HG02642 (cell line): ENCODE measurements around the gene LIM2.

ENCODE experiments used
- ATAC-seq: cut with Tn5 transposase; IDR thresholded peaks from one replicate; pipeline ENCODE4 v1.9.1; 2021; ENCODE audit warnings: mild to moderate bottlenecking; ENCODE audit not compliant: unreplicated experiment, poor library complexity

The LIM2 gene

GRCh38 chr19:51366389-51367254 is 21.2 kb downstream of the LIM2 start:
- peak; percentile 51 for ATAC-seq

DNA sequence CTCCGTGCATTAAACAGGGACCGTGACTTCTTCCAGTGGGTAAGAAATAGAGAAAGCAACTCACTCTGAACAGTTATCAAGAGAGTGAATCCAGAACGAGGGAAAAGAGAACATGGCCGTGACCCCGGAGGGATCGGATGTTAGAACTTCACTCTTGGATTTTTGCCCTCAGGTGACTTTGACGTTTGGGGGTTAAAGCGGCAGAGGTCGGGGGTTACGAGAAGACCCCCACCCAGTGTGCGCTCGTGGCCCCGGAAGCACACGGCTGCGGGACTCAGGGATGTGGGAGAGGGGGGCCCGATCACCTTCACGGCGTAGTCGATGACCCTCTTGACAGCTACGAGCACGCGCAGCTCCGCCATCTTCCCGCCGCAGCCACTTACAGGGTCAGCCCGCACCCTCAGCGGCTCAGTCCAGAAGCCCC is 21.8 kb downstream of the LIM2 start, which contains the start of gene ETFB:
TSS of gene ETFB (minus strand) at position 424 of the 424 bp plus-strand sequence. CDS start at position 362, 62 bp downstream.
- ATAC-seq: no peak

GRCh38 chr19:51365211-51365964 is 22.4 kb downstream of the LIM2 start:
- ATAC-seq: no peak

- ATAC-seq: no peak
These were observed 23.3 kb downstream of the LIM2 start for GRCh38 chr19:51364200-51365106.

DNA sequence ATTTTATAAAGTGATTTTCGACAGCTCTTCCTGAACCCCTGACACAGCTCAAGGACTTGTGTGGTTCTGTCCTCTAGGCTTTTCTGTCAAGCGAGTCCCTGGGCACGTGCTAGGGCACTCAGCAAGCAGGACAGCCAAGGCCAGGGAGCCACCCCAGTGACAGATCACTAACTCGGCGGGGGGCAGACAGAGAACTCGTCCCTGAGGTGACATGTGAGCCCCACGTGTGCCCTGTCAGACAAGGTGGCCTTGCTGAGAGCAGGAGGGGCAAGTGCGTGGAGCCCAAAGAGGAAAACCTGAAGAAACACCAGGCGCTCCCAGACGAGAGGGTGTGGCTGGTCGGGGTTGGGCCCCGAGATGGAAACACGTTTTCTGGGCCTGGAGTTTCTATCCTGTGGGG is 26.5 kb downstream of the LIM2 start:
- no peak for ATAC-seq

DNA sequence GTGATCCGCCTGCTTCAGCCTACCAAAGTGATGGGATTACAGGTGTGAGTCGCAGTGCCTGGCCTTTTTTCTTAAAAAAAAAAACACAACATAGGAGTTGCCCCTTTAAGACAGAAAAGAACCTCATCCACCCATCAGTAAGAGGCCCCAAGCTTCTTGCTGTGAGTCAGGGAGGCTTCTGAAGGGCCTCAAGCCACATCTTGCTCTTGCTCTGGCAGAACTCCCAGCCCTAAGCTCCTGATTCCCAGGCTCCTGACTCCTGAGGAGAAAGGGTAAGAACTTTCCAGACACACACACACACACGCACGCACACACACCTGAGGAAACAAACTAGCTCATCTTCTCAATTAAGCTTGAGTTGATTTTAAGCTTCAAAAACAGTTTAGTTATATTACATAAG is 28.5 kb downstream of the LIM2 start:
- ATAC-seq: no peak

DNA sequence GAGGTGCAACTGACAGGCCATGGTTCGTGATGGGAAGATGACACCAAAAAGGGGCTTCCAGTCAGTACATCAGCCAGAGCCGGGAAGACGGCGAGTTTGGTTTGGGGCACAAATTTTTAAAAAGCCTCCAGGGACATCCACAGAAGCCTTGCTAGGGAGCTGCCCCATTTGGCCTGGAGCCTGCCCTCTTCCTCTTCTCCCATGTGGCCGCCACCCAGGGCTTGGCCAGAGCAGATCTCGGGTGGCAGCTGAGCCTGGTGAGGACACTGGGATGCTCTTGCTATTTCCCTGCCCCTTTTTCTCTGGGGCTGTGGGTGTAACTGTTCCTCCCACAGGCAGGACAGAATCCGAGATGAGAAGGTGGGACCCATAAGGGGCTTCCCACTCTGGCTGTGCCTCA is 29.8 kb downstream of the LIM2 start:
- no peak for ATAC-seq

- ATAC-seq: no peak
These were observed 31.5 kb downstream of the LIM2 start for GRCh38 chr19:51356159-51356801.

DNA sequence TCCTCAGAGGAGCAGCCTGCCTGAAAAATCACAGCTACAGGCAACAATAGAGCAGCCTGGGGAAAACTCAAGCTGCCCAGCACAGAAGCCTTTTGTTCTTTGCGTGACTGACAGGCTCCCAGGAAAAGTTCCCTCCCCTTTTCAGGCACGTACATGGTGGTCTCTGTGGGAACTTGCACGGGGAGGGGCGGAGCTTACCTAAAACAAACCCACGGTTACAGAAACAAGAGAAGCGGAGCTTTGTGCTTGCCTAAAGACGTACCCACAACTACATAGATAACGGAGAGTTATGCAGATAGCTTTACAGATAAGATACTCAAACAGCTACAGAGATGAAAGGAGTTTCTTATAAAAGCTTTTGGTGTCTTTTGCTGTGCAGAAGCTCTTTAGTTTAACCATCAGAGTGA is 33.0 kb downstream of the LIM2 start:
- ATAC-seq: no peak

DNA sequence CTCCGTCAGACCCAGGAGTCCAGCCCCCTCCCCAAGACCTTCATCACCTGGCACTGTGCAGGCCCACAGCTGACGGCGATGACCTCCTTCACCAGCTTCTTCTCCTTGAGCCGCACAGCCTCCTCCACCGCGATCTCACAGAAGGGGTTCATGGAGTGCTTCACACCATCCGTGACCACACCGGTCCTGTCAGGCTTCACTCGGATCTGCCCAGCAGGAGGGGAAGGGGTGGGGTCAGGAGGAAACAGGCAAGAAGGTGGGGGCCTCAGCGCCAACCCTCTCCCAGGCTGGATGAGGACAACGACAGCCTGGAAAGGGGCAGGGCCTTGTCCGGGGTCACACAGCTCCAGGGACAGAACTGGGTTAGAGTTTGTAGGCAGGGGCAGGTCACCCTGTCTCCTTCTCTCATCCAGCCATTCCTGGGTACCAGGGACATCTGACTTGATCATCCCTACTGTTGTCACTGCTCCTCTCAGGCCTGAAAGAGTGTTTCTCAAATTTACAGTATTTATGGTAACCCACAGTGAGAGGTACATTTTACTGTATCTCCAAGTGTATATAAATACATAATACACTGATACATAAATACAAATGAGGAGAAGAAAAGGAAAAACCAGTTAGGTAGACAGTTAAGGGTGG is 33.6 kb downstream of the LIM2 start:
- no peak for ATAC-seq

- no peak for ATAC-seq
These were observed 34.9 kb downstream of the LIM2 start for GRCh38 chr19:51352783-51353360.

DNA sequence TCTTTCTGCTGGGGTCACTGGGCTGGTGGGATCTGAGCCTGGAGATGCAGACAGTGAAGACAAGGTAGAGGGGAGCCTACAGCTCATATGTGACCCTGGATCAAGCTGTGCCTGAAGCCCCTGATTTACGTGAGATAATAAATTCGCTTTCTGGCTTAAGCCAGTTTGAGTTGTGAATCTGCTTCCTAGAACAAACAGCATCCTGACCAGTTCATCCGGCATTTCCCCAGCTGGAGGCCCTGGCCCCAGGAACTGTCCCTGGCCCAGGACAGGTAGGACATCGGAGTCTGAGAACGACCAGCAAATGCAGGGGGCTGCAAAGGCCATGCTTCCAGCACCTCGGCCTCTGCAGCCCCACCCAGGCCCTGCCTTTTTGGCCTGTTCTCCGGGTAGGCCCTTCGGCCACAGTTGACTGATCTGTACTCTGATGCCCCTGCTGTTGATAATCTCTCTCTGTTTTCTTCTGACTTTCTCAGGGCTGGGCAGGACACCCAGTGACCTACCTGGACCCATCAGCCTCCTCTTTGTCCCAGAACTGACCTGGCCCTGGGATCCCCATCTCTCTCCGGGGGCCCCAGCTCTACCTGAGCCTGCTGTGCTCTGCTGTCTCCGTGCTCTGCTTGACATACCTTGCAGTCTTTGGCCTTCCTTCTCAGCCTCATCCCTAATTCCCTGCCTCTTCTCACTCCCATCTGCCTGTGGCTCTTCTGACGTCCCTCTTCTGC is 36.3 kb downstream of the LIM2 start:
- no peak for ATAC-seq

GRCh38 chr19:51347209-51347928 is 40.4 kb downstream of the LIM2 start:
- no peak for ATAC-seq

DNA sequence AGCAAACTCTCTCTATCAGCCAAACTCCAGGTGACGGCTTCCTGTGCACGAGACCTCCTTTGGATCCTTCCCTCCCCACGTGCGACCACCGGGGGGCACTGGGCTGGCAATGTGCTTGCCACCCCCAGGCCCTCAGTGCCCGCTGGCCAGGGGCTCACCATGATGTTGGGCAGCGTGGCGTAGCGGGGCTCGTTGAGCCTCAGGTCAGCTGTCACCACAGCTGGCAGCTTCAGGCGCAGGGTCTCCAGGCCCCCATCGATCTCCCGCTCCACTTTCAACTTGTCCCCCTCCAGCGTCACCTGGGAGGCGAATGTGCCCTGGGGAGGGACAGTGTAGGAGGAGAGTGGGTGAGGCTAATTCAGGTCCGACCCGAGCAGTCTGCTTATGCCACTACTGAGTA is 41.0 kb downstream of the LIM2 start:
- ATAC-seq: no peak

DNA sequence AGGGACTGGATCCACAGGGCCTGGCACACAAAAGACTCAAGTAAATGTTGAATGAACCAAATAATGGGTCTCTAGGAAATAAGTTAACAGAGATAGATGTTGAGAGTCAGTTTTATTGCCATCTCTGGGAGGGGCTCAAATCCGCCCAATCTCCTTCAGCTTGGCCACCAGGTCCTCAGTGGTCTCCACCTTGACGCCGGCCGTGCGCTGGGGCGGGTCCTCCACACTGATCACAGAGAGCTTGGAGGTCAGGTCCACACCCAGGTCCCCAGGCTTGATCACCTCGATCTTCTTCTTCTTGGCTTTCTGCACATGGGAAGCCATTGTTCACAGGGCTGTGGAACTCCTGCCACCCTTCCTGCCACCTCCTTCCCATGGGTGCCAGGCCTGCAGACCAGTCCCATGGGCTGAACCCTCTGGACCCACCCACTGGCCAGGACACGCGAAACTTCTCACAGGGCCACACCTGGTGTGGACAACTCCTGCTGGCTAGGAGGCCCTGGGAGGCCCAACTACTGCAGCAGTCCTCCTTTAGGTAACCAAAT is 42.6 kb downstream of the LIM2 start:
- no peak for ATAC-seq

DNA sequence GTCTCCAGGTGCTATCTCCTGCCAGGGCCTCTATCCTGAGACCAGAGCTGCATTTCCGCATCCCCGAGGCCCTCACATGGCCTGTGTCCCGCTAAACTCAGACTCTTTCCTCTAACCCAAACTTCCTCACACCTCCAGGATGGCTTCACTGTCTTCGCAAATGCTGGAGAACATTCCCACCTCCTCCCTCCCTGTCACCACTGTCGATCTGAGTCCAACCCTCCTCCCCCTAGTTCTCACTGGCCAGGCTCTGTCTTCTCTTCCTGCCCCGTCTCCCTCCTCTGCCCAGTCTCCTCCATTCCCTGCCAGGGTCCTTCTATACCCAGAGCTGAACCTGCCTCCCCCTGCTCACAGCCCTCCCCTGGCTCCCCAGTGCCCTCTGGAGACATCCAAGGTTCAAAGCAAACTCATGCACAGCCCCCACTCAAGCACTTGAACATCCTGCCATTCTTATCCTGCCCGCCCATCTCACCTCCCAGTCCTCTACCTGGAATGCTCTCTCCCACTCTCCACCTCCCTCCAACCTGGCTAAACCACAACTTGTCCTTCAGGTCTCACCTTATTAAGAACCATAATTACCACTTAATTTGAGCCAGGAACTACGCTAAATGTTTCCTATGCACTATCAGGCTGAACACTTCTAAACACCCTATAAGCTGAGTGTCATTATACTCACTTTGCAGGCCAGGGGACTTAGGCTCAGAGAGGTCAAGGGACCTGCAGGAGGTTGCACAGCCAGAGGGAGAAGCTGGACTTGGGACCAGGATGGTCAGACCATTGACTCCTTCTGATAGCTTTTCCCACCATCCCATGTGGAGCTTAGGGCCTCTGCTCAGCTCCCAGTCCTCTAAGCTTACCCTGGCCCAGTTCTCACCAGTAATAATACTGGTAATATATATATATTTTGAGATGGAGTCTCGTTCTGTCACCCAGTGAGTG is 44.9 kb downstream of the LIM2 start:
- ATAC-seq: no peak
